ENCODE results near the gene ELAPOR1. TPM values are rescaled to one million over a fixed set of nuclear protein-coding genes. Genes with fewer than 3 reads are reported as not detected.

Gene ELAPOR1
- total RNA-seq (2014; rRNA removed; shearing (Covaris generic)): 1.7 and 3.2 TPM in 2 replicates

GRCh38 chr1:109113590-109114341, at the start of gene ELAPOR1:
Gene ELAPOR1 (plus strand): TSS chr1:109114115. CDS start chr1:109114184, 69 bp downstream.
- no peak for DNase-seq (ENCODE audit: low spot score)

GRCh38 chr1:109065137-109065536, 48.8 kb upstream of the ELAPOR1 start:
- no peak for DNase-seq (ENCODE audit: low spot score)

GRCh38 chr1:109067883-109068282, 46.0 kb upstream of the ELAPOR1 start:
- DNase-seq (ENCODE audit: low spot score): no peak

- DNase-seq (ENCODE audit: low spot score): no peak
Observed at GRCh38 chr1:109069294-109069693, 44.6 kb upstream of the ELAPOR1 start.

- peak; percentile 88 for DNase-seq (ENCODE audit: low spot score)
Observed at GRCh38 chr1:109075531-109076490, 38.1 kb upstream of the ELAPOR1 start, which contains the start of gene TAF13. Gene TAF13 (minus strand): TSS chr1:109076003. CDS start chr1:109075947, 56 bp downstream.

GRCh38 chr1:109078317-109078716, 35.6 kb upstream of the ELAPOR1 start:
- DNase-seq (ENCODE audit: low spot score): no peak

DNA sequence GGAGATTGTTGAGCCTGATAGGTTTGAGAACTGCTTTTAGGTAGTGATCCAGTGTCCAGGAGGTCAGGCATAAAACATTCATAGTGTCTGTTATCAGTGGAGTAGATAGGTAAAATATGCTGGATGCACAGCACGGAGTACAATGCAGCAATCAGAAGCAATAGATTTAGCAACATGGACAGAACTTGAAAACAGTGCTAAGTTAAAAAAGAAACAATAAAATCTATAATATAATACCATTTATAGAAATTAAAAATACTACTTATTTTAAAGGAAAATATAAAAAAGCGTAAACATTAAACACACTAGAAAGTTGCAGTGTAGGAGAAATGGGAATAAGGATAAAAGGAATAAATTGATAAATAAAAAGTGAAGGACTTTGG, 34.7 kb upstream of the ELAPOR1 start:
- DNase-seq (ENCODE audit: low spot score): no peak

DNA sequence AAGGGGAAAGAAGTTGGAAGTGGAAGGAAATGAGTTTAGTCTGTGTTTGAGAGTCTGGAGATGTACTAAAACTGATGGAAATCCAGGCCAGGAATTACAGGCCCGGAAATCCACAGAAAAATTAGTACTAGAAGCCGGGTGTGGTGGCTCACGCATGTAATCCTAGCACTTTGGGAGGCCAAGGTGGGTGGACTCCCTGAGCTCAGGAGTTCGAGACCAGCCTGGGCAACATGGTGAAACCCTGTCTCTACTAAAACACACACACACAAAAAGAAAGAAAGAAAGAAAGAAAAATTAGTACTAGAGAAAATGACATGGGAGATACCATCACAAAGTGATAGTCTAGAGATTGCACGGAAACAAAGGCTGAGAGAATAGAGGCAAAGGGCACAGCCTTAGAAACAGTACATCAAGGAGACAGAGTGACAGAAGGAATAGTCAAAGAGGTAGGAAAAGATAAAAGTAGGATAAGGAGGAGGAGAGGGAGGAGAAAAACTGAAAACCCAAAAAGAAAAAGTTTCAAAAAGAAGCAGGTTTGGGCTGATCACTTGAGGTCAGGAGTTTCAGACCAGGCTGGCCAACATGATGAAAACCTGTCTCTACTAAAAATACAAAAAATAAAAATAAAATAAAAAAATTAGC, 33.4 kb upstream of the ELAPOR1 start:
- no peak for DNase-seq (ENCODE audit: low spot score)

- no peak for DNase-seq (ENCODE audit: low spot score)
Observed at GRCh38 chr1:109083501-109083900, 30.4 kb upstream of the ELAPOR1 start.

DNA sequence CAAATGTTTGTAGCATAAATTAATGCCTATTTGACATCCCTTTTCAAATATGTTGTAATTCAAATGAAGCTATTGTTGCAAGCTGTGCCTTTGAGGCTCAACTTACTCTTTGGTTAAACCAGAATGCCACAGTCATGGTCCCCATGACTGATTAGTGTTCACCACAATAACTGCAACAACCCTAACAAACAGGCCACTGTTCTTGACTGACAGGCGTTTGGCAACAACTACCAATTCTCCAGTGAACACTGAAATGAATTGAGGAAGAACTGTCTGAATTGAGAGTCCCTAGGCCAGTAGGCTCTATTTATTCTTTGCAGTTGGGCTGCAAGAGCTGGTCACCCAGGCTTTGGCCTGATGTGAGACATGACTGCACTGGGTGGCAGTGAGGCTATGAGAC, 30.0 kb upstream of the ELAPOR1 start:
- no peak for DNase-seq (ENCODE audit: low spot score)

DNA sequence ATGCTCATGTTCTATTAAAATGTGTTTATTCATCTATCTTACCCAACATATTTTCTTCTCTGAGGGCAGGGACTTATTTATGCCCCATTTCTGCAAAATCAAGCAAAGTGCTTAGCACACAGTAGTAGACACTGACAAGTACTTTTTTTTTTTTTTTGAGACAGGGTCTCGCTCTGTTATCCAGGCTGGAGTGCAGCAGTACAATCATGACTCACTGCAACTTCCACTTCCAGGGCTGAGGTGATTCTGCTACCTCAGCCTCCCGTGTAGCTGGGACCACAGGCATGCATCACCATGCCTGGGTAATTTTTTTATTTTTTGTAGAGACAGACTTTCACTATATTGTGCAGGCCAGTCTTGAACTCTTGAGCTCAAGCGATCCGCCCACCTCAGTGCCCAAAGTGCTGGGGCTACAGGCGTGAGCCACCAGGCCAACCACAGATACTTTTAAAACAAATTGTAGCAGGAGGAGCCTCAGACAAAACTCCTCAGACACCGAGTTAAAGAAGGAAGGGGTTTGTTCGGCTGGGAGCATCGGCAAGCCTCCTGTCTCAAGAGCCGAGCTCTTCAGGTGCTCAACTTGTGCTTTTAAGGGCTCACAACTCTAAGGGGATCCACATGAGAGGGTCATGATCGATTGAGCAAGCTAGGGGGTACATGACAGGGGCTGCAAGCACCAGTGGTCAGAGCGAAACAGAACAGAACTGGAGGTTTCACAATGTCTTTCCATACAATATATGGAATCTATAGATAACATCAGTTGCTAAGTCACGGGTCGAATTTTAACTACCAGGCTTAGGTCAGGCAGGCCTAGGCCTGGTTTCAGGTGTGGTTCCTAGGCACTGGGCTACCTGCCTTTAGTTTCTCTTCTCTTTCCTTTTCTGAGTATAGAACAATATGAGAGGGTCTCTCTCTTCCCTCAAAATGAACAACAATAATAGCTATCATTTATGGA, 29.1 kb upstream of the ELAPOR1 start:
- DNase-seq (ENCODE audit: low spot score): peak; percentile 19

DNA sequence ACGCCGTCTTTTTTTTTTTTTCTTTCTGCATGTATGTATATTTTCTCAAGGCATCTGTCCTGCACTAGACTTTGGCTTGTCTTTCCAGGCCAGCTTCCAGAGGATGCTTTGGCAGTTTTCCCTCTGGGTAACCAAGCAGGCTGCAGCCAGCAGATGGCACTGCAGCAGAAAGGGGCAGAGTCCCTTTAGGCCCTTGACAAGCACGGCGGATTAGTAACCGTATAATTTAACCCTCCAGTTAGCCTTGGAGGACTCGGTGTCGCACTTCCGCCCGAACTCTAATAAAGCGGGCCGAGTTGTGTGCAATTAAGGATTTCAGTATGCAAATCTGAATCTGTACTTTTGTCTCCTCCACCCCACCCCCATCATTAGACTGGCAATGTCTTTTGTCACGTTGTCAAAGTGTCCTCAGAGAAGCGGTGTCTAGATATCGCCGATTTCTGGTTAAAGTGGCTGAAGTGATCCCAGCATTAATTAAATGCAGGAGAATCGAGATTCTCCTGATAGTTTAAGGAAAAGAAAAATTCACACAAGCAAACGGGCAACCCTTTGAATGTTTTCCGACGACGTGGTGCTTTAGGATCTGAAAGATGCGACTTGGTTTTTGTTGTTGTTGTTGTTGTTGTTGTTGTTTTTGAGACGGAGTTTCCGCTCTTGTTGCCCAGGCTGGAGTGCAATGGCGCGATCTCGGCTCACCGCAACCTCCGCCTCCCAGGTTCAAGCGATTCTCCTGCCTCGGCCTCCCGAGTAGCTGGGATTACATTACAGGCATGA, 24.5 kb upstream of the ELAPOR1 start:
- peak; percentile 65 for DNase-seq (ENCODE audit: low spot score)

DNA sequence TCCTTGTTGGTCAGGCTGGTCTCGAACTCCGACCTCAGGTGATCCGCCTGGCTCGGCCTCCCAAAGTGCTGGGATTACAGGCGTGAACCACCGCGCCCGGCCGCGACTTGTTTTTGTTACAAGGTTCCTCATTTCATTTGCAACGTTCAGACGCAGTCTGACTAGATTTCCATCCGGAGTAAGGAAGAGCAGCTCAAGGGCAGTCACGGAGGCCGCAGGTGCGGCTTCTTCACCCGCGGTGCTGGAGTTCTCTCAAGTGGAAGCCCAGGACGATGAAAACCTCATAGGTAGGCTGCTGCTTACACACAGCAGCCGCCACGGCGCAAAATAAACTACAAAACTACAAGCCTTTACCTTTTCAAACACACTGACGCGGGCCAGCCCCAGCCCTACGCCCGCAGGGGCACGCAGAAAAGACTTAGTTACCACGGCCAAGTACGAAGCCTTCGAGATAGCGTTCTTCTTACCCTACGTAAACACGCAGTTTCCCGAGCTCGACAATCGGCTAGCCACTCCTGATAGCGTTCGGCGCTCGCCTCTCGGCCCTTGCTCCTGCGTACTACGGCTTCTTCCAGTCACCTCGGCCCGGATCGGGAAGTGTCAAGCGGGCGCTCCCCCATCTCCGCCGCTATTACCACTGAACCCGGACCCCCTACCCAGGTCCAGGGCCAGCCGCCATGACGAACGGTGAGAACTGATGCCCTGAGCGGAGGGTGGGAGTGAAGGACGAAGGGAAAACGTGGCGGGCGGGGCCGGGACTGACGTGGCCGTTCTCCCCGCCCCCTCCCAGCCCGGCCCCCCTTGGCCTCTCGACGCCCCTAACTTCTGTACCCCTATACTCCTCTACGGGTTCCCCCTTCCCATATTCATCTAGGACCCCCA, 23.5 kb upstream of the ELAPOR1 start, which contains the start of gene TMEM167B:
Gene TMEM167B (plus strand): TSS at position 569 of the 882 bp plus-strand sequence. CDS start 109 bp downstream, at position 678.
- peak; percentile 82 for DNase-seq (ENCODE audit: low spot score)

- DNase-seq (ENCODE audit: low spot score): peak; percentile 46
Observed at GRCh38 chr1:109091078-109091838, 22.7 kb upstream of the ELAPOR1 start.

DNA sequence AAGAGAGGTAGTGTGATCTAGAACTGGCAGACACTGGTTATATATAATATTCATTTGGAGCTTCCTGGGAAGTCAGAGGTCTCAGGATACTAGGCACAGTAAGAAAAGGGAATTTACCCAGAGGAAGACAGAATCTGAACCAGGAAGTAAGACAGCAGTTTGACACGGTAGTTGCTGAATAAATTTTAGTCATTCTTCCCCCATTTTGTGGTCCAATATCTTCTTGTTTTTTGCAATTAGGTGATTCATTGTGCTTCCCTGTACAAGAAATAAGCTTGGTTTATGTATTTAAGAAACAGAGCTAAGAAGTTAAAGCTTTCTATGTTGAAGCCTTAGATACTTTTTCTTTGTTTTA, 22.1 kb upstream of the ELAPOR1 start:
- DNase-seq (ENCODE audit: low spot score): peak; percentile 18

DNA sequence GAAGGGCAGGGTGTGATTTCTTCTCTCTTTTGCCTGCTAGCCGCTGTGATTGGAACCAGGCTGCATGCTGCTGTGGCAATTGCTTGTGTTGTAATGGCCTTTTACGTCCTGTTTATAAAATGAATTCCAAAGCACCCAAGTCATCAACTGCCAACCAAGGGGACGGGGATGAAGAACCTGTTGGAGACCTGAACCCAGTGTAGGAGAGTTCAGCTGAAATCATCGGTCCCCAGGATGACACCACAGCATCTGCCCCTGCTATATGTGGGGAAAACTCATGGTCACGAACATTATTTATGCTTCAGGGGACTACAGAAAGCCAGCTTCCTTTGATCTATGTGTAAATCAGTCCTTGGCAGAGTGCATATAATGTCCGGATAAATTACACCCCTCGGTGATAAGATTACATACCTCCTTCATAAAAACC, 19.5 kb upstream of the ELAPOR1 start:
- peak; percentile 22 for DNase-seq (ENCODE audit: low spot score)

GRCh38 chr1:109094871-109095270, 19.0 kb upstream of the ELAPOR1 start:
- DNase-seq (ENCODE audit: low spot score): no peak

DNA sequence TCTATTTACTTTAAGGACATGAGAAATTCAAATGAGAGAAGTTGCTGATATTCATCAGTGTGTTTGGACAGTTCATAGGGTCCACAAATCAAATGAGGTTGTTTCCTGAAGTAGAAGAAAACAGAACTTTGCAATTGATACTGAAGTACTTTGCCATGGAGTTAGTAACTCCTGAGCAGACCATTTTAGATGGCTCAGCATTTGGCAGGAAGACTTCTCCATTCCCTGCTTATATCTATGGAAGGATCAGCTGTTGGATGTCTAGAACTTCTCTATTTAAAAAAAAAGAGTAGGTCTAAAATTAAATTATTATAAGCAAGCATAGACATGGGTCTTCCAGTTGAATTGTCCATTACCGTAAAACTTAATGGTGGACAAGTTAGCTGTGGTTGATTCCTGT, 18.3 kb upstream of the ELAPOR1 start:
- DNase-seq (ENCODE audit: low spot score): no peak
